Suprapubic skin (tissue), 4 donors: Measurements from ENCODE around the gene SMARCE1. TPM values are rescaled to one million over a fixed set of nuclear protein-coding genes. Genes with fewer than 3 reads are reported as not detected.
"Not testable (repeated sequence)": the region's sequence is repeated elsewhere in the genome, so short reads cannot be mapped to it uniquely, and the experiment has no call there.

Experiments
- DNase-seq, 2 donors: peaks; one replicate each; pipeline ENCODE4 v3.0.0-alpha.2; 2019; ENCODE audit warnings: low spot score in 2 of 2
- H3K27ac ChIP-seq: fragments of 200-600 bp; sonication (generic); one replicate; pipeline ENCODE4 v1.5.1; 2019
- H3K27me3 ChIP-seq: fragments of 200-600 bp; sonication (generic); one replicate; pipeline ENCODE4 v1.5.1; 2019
- H3K36me3 ChIP-seq: fragments of 200-600 bp; sonication (generic); one replicate; pipeline ENCODE4 v1.5.1; 2019
- H3K4me1 ChIP-seq: fragments of 200-600 bp; sonication (generic); one replicate; pipeline ENCODE4 v1.5.1; 2019
- H3K4me3 ChIP-seq: fragments of 200-600 bp; sonication (generic); one replicate; pipeline ENCODE4 v1.5.1; 2019; ENCODE audit warnings: mild to moderate bottlenecking
- H3K9me3 ChIP-seq: fragments of 200-600 bp; sonication (generic); one replicate; pipeline ENCODE4 v1.5.1; 2019
- CTCF ChIP-seq, 2 donors: fragments of 200-600 bp in 1 of 2; fragments of 450-650 bp in 1 of 2; sonication (generic) in 1 of 2; IDR thresholded peaks; one replicate each; pipeline ENCODE4 v1.5.1; 2016 to 2019; ENCODE audit warnings: antibody characterized with exemption in 2 of 2, mild to moderate bottlenecking in 1 of 2, moderate library complexity in 1 of 2
- EP300 ChIP-seq: sonication (generic); formaldehyde crosslinking; IDR thresholded peaks from one replicate; pipeline ENCODE4 v1.6.1; 2017; ENCODE audit warnings: antibody characterized with exemption
- POLR2A ChIP-seq, 2 donors: fragments of 450-650 bp; IDR thresholded peaks; one replicate each; pipeline ENCODE4 v1.6.1; 2017; ENCODE audit warnings: antibody characterized with exemption in 2 of 2, mild to moderate bottlenecking in 2 of 2, moderate library complexity in 2 of 2
- POLR2AphosphoS5 ChIP-seq, 3 donors: sonication (generic); formaldehyde crosslinking; IDR thresholded peaks; one replicate each; pipeline ENCODE4 v1.6.1; 2017; ENCODE audit warnings: antibody characterized with exemption in 3 of 3
- WGBS: methylation state at CpG from one replicate; pipeline ENCODE4 v1.1.5; 2018; 5-methylcytosine and 5-hydroxymethylcytosine counted together
- total RNA-seq, 4 donors: library from RNA; depleted of rRNA; stranded (reverse); fragments of >200 nt; gene quantifications; one replicate each; pipeline ENCODE4 v1.1.0, GENCODE V29; 2016

The SMARCE1 gene
- total RNA-seq, 4 donors from 2014 or later: 65.5 to 104 (median 75.9) TPM

DNA sequence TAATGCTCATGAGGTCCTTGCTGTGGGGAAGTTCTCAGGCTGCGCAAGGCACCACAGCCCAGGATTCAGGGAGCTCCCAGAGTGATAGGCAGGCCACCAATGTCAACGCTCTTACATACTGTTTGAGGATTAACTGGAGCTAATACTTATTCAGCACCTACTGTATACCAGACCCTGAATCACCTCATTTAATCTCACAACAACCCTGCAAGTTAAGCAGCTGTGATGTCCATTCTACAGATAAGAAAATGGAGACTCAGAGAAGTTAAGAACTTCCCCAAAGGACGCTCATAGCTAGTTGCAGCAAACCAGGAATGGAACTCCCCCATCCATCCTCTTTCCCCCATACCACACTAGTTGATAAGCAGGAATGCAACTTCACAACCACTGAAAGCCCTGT, 56.9 kb downstream of the SMARCE1 start:
- DNase-seq: no peak
- Histone ChIP-seq H3K9me3 (no peaks in the 10 kb centered on the region), H3K4me1 (no peaks in the 10 kb centered on the region), H3K27me3 (no peaks in the 10 kb centered on the region), H3K4me3 (no peak overlapping the region), H3K27ac (no peak overlapping the region), H3K36me3 (no peaks in the 10 kb centered on the region)
- TF ChIP-seq POLR2AphosphoS5 (IDR thresholded peaks at IDR 0.05) (no peak), POLR2A (IDR thresholded peaks at IDR 0.05) (no peak), EP300 (no peak), CTCF (IDR thresholded peaks at IDR 0.05) (no peak)
- 88% methylated on average over 3 of the region's 3 CpGs for WGBS

DNA sequence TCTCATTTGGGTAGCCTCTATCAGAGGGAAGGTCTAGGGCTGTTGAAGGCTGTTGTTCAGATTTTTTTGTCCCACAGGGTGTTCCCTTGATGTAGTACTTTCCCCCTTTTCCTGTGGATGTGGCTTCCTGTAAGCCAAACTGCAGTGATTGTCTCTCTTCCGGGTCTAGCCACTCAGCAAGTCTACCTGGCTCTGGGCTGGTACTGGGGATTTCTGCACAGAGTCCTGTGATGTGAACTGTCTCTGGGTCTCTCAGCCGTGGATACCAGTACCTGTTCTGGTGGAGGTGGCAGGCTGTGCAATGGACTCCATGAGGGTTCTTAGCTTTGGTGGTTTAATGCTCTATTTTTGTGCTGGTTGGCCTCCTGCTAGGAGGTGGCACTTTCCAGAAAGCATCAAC, 59.1 kb downstream of the SMARCE1 start:
- Histone ChIP-seq H3K4me1 (no peaks in the 10 kb centered on the region), H3K4me3 (no peak overlapping the region), H3K27me3 (no peaks in the 10 kb centered on the region), H3K36me3 (no peaks in the 10 kb centered on the region), H3K9me3 (no peaks in the 10 kb centered on the region), H3K27ac (no peak overlapping the region)
- WGBS: 93% methylated on average over 2 of the region's 2 CpGs
- no peak for DNase-seq
- TF ChIP-seq CTCF (IDR thresholded peaks at IDR 0.05) (no peak), EP300 (no peak), POLR2AphosphoS5 (IDR thresholded peaks at IDR 0.05) (no peak), POLR2A (IDR thresholded peaks at IDR 0.05) (no peak)

GRCh38 chr17:40586264-40586663, 61.4 kb downstream of the SMARCE1 start:
- not testable (repeated sequence) for H3K27ac ChIP-seq, H3K9me3 ChIP-seq, DNase-seq, H3K27me3 ChIP-seq, H3K36me3 ChIP-seq, H3K4me3 ChIP-seq
- 87% methylated on average over 3 of the region's 3 CpGs for WGBS
- peaks cover 20% of the 10 kb centered on the region for H3K4me1 ChIP-seq

- not testable (repeated sequence) for H3K9me3 ChIP-seq, H3K27ac ChIP-seq, DNase-seq, H3K4me3 ChIP-seq, H3K36me3 ChIP-seq, H3K27me3 ChIP-seq
- 88% methylated on average over 2 of the region's 2 CpGs for WGBS
- H3K4me1 ChIP-seq: peaks cover 20% of the 10 kb centered on the region
Measured at GRCh38 chr17:40584950-40585349, 62.7 kb downstream of the SMARCE1 start.

DNA sequence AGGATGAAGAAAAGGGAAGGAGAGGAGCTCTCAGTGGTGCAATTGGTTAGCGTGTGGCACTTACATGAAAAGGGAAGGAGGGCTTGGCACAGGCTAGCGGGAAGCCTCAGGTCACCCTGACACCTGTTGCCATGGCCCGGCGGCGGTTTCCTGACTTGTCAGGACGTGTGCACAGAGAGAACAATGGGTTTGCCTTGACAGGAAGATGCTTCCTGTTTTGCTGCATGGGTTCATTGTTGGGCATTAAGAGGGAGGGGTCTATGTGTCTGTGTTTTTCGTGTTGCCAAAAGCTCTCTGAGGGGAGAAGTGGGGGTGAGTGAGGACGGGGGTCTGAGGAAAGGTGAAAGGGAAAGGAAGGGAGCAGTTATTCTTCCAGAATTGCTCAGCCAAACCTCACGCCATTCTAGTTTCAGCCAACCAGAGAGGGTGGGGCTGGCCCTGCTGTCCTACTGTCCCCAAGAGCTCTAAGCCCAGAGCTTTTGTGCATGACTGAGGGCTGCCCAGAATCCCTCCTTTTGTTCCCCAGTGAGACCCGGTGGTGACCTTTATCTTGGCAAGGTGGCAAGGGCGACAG, 65.2 kb downstream of the SMARCE1 start:
- H3K4me3 ChIP-seq: peak overlapping the region; percentile 18
- no peak for TF ChIP-seq CTCF (IDR thresholded peaks at IDR 0.05)
- no peak for TF ChIP-seq EP300
- no peak for TF ChIP-seq POLR2A (IDR thresholded peaks at IDR 0.05)
- peak in 1 of 3 donors; percentile 10 for TF ChIP-seq POLR2AphosphoS5 (IDR thresholded peaks at IDR 0.05)
- peak in 1 of 2 donors; percentile 84 for DNase-seq
- peaks cover 20% of the 10 kb centered on the region for H3K4me1 ChIP-seq
- no peaks in the 10 kb centered on the region for H3K9me3 ChIP-seq
- no peaks in the 10 kb centered on the region for H3K27me3 ChIP-seq
- 34% methylated on average over 11 of the region's 11 CpGs for WGBS
- no peaks in the 10 kb centered on the region for H3K36me3 ChIP-seq
- H3K27ac ChIP-seq: peak overlapping the region; percentile 79

- H3K4me1 ChIP-seq: peaks cover 25% of the 10 kb centered on the region
- H3K36me3 ChIP-seq: no peaks in the 10 kb centered on the region
- H3K4me3 ChIP-seq: no peak overlapping the region
- H3K27ac ChIP-seq: no peak overlapping the region
- DNase-seq: no peak
- no peaks in the 10 kb centered on the region for H3K9me3 ChIP-seq
- H3K27me3 ChIP-seq: no peaks in the 10 kb centered on the region
- no peak for TF ChIP-seq EP300
- TF ChIP-seq POLR2AphosphoS5 (IDR thresholded peaks at IDR 0.05): no peak
- no peak for TF ChIP-seq CTCF (IDR thresholded peaks at IDR 0.05)
Measured at GRCh38 chr17:40580140-40580539, 67.5 kb downstream of the SMARCE1 start.
